Activated CD4-positive, alpha-beta T cell treated with anti-CD3 and anti-CD28 coated beads, Interleukin-2, amount 10 ng/mL, durations not matched to agents 7 days and 5 days (primary cell): ENCODE results near the gene WNT7A. TPM values are rescaled to one million over a fixed set of nuclear protein-coding genes. Genes with fewer than 3 reads are reported as not detected.

Experiments used
- CTCF ChIA-PET: fragments of 350-600 bp; sonication (Branson Sonifier 250); formaldehyde crosslinking; loops from one replicate; lab custom pipeline; 2021; ENCODE audit warnings: antibody characterized with exemption; lab: Charles Lee
- POLR2A ChIA-PET: fragments of 350-600 bp; sonication (Branson Sonifier 250); formaldehyde crosslinking; loops from one replicate; lab custom pipeline; 2021; ENCODE audit warnings: antibody characterized with exemption; lab: Charles Lee
- DNase-seq: peaks from one replicate; pipeline ENCODE4 v3.0.0-alpha.2; 2020
- H3K27ac Mint-ChIP-seq: one replicate; pipeline ENCODE4 v1.8.0; 2021; ENCODE audit warnings: mild to moderate bottlenecking, moderate library complexity, mixed read lengths
- H3K27me3 Mint-ChIP-seq: one replicate; pipeline ENCODE4 v1.8.0; 2021; ENCODE audit warnings: mixed read lengths
- H3K36me3 Mint-ChIP-seq: one replicate; pipeline ENCODE4 v1.8.0; 2021; ENCODE audit warnings: low read depth, mixed read lengths
- H3K4me1 Mint-ChIP-seq: one replicate; pipeline ENCODE4 v1.8.0; 2021; ENCODE audit warnings: mixed read lengths
- H3K4me3 Mint-ChIP-seq: one replicate; pipeline ENCODE4 v1.8.0; 2021; ENCODE audit warnings: mild to moderate bottlenecking, moderate library complexity, mixed read lengths
- H3K9me3 Mint-ChIP-seq: one replicate; pipeline ENCODE4 v1.8.0; 2021; ENCODE audit warnings: mixed read lengths
- total RNA-seq, 2 experiments: library from RNA; stranded (reverse); gene quantifications; one replicate each; pipeline ENCODE4 v1.2.3, GENCODE V29; 2021

The WNT7A gene
- total RNA-seq, 2 experiments from 2014 or later = 0.20 to 0.29 TPM

DNA sequence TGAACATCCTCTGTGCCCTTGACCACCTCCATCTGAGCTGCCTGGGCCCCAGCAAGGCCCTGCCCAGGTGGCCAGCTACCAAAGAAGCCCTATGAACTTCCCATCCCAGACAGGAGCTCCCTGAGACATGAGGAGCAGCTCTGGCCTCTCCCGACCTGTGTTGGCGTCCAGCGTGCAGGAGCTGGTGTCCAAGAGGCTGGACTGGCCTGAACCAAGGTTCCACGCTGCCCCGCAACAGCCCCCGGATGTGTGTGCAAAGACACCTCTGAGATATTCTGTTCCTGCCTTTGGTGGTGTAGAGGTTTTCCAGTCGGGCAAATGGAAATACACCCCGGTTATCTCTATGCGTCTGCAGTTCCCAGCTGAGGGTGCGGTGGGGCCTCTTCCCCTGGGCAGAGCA is 42.1 kb downstream of the WNT7A start:
- Mint-ChIP-seq H3K4me1 (no peaks in the 10 kb centered on the region), H3K27me3 (no peaks in the 10 kb centered on the region), H3K9me3 (no peaks in the 10 kb centered on the region), H3K27ac (no peak overlapping the region), H3K36me3 (no peaks in the 10 kb centered on the region), H3K4me3 (no peak overlapping the region)
- ChIA-PET POLR2A (no interaction called here), CTCF (no interaction called here)
- no peak for DNase-seq

DNA sequence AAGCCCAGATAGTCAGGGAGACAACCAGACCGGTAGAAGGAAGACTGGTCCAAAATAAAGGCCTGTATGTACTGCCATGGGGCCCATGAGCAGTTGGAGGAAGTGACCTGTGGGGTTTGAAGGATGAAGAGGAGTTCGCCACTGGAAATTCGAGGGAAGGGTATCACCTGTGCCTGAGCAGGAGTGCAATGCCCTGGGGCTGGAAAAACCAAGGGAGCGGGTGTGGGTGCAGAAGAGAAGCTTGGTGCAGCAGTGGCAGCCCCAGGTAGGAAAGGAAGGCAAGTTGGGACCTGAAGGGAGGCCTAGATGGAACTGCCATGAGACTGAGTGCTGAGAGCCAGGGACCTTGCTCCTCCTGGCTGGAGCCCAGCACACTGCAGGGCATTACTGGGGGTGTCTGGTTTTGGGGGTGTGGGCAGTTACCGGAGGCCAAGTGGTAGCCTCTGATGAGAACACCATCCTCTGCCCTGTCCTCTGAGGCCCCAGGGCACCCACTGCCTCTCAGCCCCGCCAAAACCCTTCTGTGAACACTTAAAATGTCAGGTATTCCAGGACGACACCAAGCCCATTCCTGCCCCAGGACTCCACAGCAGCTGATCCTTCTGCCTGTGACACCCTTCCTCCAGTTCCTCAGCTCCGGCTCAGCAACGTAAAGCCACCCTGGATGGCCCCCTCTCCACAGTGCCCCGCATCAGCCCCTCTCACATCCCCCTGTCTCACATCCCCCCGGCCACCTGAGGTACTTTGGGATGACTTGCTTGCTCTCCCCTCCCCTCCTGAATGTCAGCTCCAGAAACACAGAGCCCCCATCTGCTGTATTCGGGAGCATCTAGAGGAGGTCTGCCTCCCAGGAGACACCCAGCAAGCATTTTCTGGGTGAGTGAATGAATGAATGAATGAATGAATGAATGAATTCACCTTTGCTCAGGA is 42.9 kb downstream of the WNT7A start:
- Mint-ChIP-seq H3K4me3 (no peak overlapping the region), H3K9me3 (no peaks in the 10 kb centered on the region), H3K36me3 (no peaks in the 10 kb centered on the region), H3K27ac (no peak overlapping the region), H3K27me3 (no peaks in the 10 kb centered on the region), H3K4me1 (no peaks in the 10 kb centered on the region)
- CTCF ChIA-PET = interaction anchor here (0.6 to 0.7 kb wide), 2 partner anchors 11 to 444 kb away, joined by 3 to 7 read pairs; no protein-coding TSS in a partner anchor
- DNase-seq = no peak
- POLR2A ChIA-PET = no interaction called here

DNA sequence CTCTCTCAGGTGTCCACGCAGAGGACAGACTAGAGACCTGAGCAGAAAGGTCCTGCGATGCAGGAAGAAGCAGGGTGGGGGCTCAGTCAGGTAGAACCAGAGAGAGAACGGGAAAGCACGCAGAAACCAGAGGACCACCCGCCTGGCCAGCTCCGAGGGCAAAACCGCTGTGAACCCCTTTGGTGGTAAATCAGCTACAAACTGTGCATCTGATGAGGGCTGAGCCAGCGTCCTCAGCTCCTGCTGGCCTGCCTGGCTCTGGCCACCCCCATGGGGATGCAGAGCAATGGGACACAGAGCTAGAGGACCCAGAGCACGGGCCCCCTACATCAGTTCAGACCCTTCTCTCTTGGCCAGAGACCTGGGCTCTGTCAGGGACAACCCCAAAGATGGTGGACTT is 44.6 kb downstream of the WNT7A start:
- DNase-seq = no peak
- POLR2A ChIA-PET = no interaction called here
- H3K36me3 Mint-ChIP-seq = no peaks in the 10 kb centered on the region
- H3K27me3 Mint-ChIP-seq = no peaks in the 10 kb centered on the region
- no peaks in the 10 kb centered on the region for H3K4me1 Mint-ChIP-seq
- no peak overlapping the region for H3K4me3 Mint-ChIP-seq
- CTCF ChIA-PET = no interaction called here
- no peak overlapping the region for H3K27ac Mint-ChIP-seq
- H3K9me3 Mint-ChIP-seq = no peaks in the 10 kb centered on the region

DNA sequence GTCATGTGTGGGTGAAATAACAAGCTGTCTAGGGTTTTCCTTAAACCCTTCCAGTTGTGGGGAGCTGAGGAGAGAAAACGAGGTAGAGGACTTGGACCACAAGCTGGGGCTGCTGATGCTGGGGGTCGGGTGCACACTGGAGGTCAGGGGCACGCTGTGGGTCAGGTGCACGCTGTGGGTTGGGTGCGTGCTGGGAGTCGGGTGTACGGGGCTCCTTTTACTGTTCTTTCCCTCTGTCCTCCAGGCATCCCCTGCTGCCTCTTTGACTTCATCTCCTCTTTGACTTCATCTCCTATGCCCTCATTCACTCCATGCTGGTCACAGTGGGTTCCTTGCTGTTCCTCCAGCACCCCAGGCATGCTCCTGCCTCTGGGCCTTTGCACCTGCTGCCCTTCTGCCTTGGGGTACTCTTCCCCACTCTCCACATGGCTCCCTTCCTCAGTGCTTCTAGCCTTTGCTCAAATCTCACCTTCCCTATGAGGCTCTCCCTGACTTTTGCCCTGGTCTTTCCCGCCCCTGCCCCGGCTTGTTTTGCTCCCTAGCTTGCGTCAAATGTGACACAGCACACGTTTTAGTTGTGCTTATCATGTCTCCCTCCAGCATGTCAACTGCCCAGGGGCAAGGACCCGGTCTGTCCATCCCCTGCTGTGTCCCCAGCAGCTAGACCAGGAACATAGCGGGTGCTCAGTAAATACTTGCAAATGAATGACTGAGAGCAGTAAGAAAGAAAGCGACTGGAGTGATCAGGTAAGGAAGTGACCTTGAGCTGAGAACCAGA is 45.4 kb downstream of the WNT7A start:
- Mint-ChIP-seq H3K27me3 (no peaks in the 10 kb centered on the region), H3K27ac (no peak overlapping the region), H3K36me3 (no peaks in the 10 kb centered on the region), H3K4me1 (no peaks in the 10 kb centered on the region), H3K9me3 (no peaks in the 10 kb centered on the region), H3K4me3 (no peak overlapping the region)
- no peak for DNase-seq
- ChIA-PET POLR2A (no interaction called here), CTCF (no interaction called here)

- H3K27ac Mint-ChIP-seq = no peak overlapping the region
- POLR2A ChIA-PET = no interaction called here
- no peaks in the 10 kb centered on the region for H3K36me3 Mint-ChIP-seq
- no peak overlapping the region for H3K4me3 Mint-ChIP-seq
- H3K9me3 Mint-ChIP-seq = no peaks in the 10 kb centered on the region
- DNase-seq = no peak
- CTCF ChIA-PET = no interaction called here
- no peaks in the 10 kb centered on the region for H3K4me1 Mint-ChIP-seq
- no peaks in the 10 kb centered on the region for H3K27me3 Mint-ChIP-seq
Observed at GRCh38 chr3:13833506-13834257, 46.2 kb downstream of the WNT7A start.

DNA sequence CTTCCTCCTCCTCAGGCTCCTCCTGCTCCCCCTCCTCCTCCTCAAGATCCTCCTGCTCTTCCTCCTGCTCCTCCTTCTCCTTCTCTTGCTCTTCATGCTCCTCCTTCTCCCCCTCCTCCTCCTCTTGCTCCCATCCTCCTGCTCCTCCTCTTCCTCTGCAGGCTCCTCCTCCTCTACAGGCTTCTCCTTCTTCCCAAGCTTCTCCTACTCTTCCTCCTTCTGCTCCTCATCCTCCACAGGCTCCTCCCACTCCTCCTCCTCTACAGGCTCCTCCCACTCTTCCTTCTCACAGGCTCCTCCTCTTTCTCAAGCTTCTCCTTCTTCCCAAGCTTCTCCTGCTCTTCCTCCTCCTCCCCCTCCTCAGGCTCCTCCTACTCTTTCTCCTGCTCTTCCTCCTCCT is 47.7 kb downstream of the WNT7A start:
- no peak overlapping the region for H3K4me3 Mint-ChIP-seq
- H3K9me3 Mint-ChIP-seq = no peaks in the 10 kb centered on the region
- H3K4me1 Mint-ChIP-seq = no peaks in the 10 kb centered on the region
- DNase-seq = no peak
- ChIA-PET POLR2A (no interaction called here), CTCF (no interaction called here)
- no peak overlapping the region for H3K27ac Mint-ChIP-seq
- H3K36me3 Mint-ChIP-seq = no peaks in the 10 kb centered on the region
- no peaks in the 10 kb centered on the region for H3K27me3 Mint-ChIP-seq

GRCh38 chr3:13831386-13831996 is 48.4 kb downstream of the WNT7A start:
- Mint-ChIP-seq H3K27ac (peak overlapping the region; percentile 38), H3K9me3 (no peaks in the 10 kb centered on the region), H3K27me3 (no peaks in the 10 kb centered on the region), H3K4me3 (no peak overlapping the region), H3K36me3 (no peaks in the 10 kb centered on the region), H3K4me1 (no peaks in the 10 kb centered on the region)
- ChIA-PET CTCF (no interaction called here), POLR2A (no interaction called here)
- no peak for DNase-seq

DNA sequence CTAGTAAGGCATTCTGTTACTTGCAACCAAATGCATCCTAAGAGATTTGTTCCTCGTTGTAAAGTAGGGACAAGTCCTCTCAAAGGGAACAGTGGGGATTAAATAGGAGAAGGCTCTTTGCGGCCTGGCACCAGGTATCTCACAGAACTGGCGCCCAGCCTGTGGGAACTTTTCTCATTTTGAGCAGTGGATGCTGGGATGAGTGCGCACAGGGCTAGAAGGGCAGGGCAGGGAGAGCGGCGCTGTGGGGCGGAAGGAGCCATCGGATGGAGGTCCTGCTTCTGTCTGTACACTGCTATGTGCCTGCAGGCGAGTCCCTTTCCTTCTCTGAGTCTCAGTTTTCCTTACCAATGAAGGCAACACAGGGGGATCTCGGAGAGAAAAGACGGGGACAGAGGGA is 50.6 kb downstream of the WNT7A start:
- Mint-ChIP-seq H3K4me3 (no peak overlapping the region), H3K4me1 (no peaks in the 10 kb centered on the region), H3K36me3 (no peaks in the 10 kb centered on the region), H3K27me3 (no peaks in the 10 kb centered on the region), H3K9me3 (no peaks in the 10 kb centered on the region), H3K27ac (no peak overlapping the region)
- ChIA-PET POLR2A (no interaction called here), CTCF (no interaction called here)
- DNase-seq = no peak

GRCh38 chr3:13828501-13829265 is 51.2 kb downstream of the WNT7A start:
- ChIA-PET POLR2A (no interaction called here), CTCF (no interaction called here)
- Mint-ChIP-seq H3K27ac (no peak overlapping the region), H3K36me3 (no peaks in the 10 kb centered on the region), H3K9me3 (no peaks in the 10 kb centered on the region), H3K4me1 (no peaks in the 10 kb centered on the region), H3K4me3 (no peak overlapping the region), H3K27me3 (no peaks in the 10 kb centered on the region)
- no peak for DNase-seq

- Mint-ChIP-seq H3K36me3 (no peaks in the 10 kb centered on the region), H3K4me1 (no peaks in the 10 kb centered on the region), H3K4me3 (no peak overlapping the region), H3K9me3 (no peaks in the 10 kb centered on the region), H3K27ac (no peak overlapping the region), H3K27me3 (no peaks in the 10 kb centered on the region)
- POLR2A ChIA-PET = no interaction called here
- no peak for DNase-seq
- CTCF ChIA-PET = no interaction called here
Observed at GRCh38 chr3:13827699-13828098, 52.2 kb downstream of the WNT7A start.

DNA sequence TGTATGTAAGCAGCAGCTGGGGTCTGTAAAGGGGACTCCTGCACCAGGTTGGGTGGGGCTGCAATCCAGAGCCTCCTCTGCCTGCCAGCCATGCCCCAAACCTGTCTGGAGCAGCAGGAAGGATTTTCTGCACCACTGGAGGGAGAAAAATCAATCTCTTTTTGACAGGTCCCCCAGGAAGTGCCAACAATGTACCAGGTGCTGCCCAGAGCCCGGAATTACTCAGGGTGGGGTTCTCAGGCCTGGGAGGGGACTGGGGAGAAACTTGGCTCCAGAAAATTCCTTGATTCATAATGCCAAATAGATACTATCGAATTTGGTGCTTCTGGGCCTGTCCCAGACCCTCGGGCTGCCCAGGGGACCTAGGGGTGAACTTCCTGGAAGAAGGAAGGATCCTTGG is 52.6 kb downstream of the WNT7A start:
- Mint-ChIP-seq H3K36me3 (no peaks in the 10 kb centered on the region), H3K27ac (no peak overlapping the region), H3K27me3 (no peaks in the 10 kb centered on the region), H3K4me3 (no peak overlapping the region), H3K4me1 (no peaks in the 10 kb centered on the region), H3K9me3 (no peaks in the 10 kb centered on the region)
- no peak for DNase-seq
- POLR2A ChIA-PET = no interaction called here
- CTCF ChIA-PET = no interaction called here

GRCh38 chr3:13826672-13827071 is 53.2 kb downstream of the WNT7A start:
- no peaks in the 10 kb centered on the region for H3K27me3 Mint-ChIP-seq
- ChIA-PET POLR2A (no interaction called here), CTCF (interaction anchor here (0.6 to 1.3 kb wide), 2 partner anchors 10 to 199 kb away, joined by 3 read pairs; no protein-coding TSS in a partner anchor)
- H3K27ac Mint-ChIP-seq = peak overlapping the region; percentile 7
- no peaks in the 10 kb centered on the region for H3K9me3 Mint-ChIP-seq
- H3K36me3 Mint-ChIP-seq = no peaks in the 10 kb centered on the region
- DNase-seq = no peak
- H3K4me3 Mint-ChIP-seq = no peak overlapping the region
- H3K4me1 Mint-ChIP-seq = no peaks in the 10 kb centered on the region
